Prostate gland (tissue), 2 donors: Measurements from ENCODE around the gene XPO6. TPM values are rescaled to one million over a fixed set of nuclear protein-coding genes. Genes with fewer than 3 reads are reported as not detected.

Source experiments
- DNase-seq: peaks from one replicate; pipeline ENCODE4 v3.0.0-alpha.2; 2019; ENCODE audit warnings: low spot score
- H3K27ac ChIP-seq, 2 donors: fragments of 200-600 bp; sonication (generic); 2 replicates each; pipeline ENCODE4 v1.5.1; 2017 to 2019
- H3K27me3 ChIP-seq: fragments of 200-600 bp; sonication (generic); replicated peaks from 2 replicates; pipeline ENCODE4 v1.5.1; 2019; ENCODE audit not compliant: insufficient read depth
- H3K36me3 ChIP-seq, 2 donors: fragments of 200-600 bp; sonication (generic); 1 replicate in 1 of 2; 2 replicates in 1 of 2; pipeline versions ENCODE4 v1.5.1 to v1.8.1; 2017 to 2019
- H3K4me1 ChIP-seq: fragments of 200-600 bp; sonication (generic); replicated peaks from 2 replicates; pipeline ENCODE4 v1.5.1; 2019
- H3K4me3 ChIP-seq, 2 donors: fragments of 200-600 bp; sonication (generic); 2 replicates each; pipeline ENCODE4 v1.5.1; 2017 to 2019
- H3K9me3 ChIP-seq: fragments of 200-600 bp; sonication (generic); 2 replicates; pipeline ENCODE4 v1.5.1; 2017
- CTCF ChIP-seq, 4 experiments: fragments of 200-600 bp in 2 of 4; fragments of 450-650 bp in 2 of 4; sonication (generic) in 2 of 4; IDR thresholded peaks; 1 replicate in 3 of 4; 2 replicates in 1 of 4; pipeline ENCODE4 v1.5.1; 2016 to 2019; ENCODE audit warnings: antibody characterized with exemption in 4 of 4, mild to moderate bottlenecking in 2 of 4, moderate library complexity in 2 of 4
- POLR2A ChIP-seq: fragments of 450-650 bp; IDR thresholded peaks from one replicate; pipeline ENCODE4 v1.6.1; 2016; ENCODE audit warnings: antibody characterized with exemption, mild to moderate bottlenecking
- POLR2AphosphoS5 ChIP-seq: sonication (generic); formaldehyde crosslinking; IDR thresholded peaks from one replicate; pipeline ENCODE4 v1.6.1; 2017; ENCODE audit warnings: antibody characterized with exemption
- WGBS: methylation state at CpG from one replicate; pipeline ENCODE4 v1.1.5; 2018; 5-methylcytosine and 5-hydroxymethylcytosine counted together
- intact Hi-C: fragments of 100-400 bp; cut with DNase I; formaldehyde crosslinking; loops from one replicate; pipeline ENCODE4 v1.14.2; 2022
- small RNA-seq, 2 donors: library from RNA; depleted of rRNA; stranded (forward); fragments of <200 nt; gene quantifications; one replicate each; pipeline ENCODE3, GENCODE V24; 2016
- total RNA-seq, 2 donors: library from RNA; depleted of rRNA; stranded (reverse); fragments of >200 nt; gene quantifications; one replicate each; pipeline ENCODE4 v1.1.0, GENCODE V29; 2016

XPO6 gene
- total RNA-seq, 2 donors from 2014 or later = 51.1 to 145 TPM

DNA sequence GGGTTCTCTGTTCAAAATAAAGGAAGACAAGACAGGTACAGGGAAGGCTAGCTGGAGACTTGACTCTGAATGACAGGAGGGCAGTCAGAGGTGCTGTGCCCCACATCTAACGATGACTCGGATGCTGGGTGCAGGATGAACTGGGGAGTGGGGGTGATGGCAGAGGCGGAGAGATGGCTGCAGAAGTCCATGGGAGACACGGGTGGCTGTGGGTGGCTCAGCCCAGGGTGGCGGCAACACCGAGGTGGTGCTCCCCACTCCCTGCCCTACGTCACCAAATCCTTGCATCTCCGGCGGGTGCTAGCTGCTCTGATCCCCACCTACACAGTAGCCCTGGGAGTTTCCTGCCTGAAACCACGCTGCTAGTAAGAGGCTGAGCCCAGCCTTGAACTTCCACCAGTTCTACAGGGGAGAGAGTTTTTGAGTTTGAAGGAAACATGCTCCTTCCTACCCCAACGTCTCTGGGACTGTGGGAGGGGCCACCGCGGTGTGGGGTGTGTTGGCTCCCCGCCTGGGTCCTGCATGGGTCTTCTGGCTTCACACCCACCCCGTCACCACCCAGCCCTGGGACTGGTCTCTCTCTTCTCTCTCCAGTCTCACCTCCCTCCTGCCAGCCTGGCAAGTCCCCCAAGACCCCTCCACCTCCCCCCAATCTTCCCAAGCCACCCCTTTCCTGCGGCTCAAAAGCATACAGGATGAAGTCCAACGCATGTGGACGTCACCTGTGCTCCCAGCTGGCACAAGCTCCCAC, 152.8 kb downstream of the XPO6 start:
- Histone ChIP-seq H3K9me3 (no peaks in the 10 kb centered on the region), H3K27ac (no peak overlapping the region), H3K36me3 (no peaks in the 10 kb centered on the region), H3K27me3 (peaks cover 12% of the 10 kb centered on the region), H3K4me1 (no peaks in the 10 kb centered on the region), H3K4me3 (no peak overlapping the region)
- no peak for DNase-seq
- TF ChIP-seq CTCF (IDR thresholded peaks at IDR 0.05) (no peak), POLR2AphosphoS5 (no peak), POLR2A (no peak)
- WGBS = 65% methylated on average over 18 of the region's 18 CpGs
- intact Hi-C loops = no loop called here

GRCh38 chr16:28057949-28058348, 153.8 kb downstream of the XPO6 start:
- WGBS = 85% methylated on average over 8 of the region's 8 CpGs
- Histone ChIP-seq H3K4me3 (no peak overlapping the region), H3K27ac (no peak overlapping the region), H3K4me1 (no peaks in the 10 kb centered on the region), H3K27me3 (peaks cover 12% of the 10 kb centered on the region), H3K36me3 (no peaks in the 10 kb centered on the region), H3K9me3 (no peaks in the 10 kb centered on the region)
- no peak for DNase-seq
- intact Hi-C loops = no loop called here
- no peak for TF ChIP-seq POLR2AphosphoS5
- no peak for TF ChIP-seq POLR2A
- no peak for TF ChIP-seq CTCF (IDR thresholded peaks at IDR 0.05)

GRCh38 chr16:28053461-28053860, 158.3 kb downstream of the XPO6 start:
- intact Hi-C loops = no loop called here
- Histone ChIP-seq H3K27me3 (no peaks in the 10 kb centered on the region), H3K36me3 (no peaks in the 10 kb centered on the region), H3K4me3 (no peak overlapping the region), H3K9me3 (no peaks in the 10 kb centered on the region), H3K27ac (no peak overlapping the region), H3K4me1 (no peaks in the 10 kb centered on the region)
- 32% methylated on average over 15 of the region's 15 CpGs for WGBS
- DNase-seq = no peak
- no peak for TF ChIP-seq POLR2A

- no peak for TF ChIP-seq POLR2A
- TF ChIP-seq POLR2AphosphoS5 = no peak
- no peak for TF ChIP-seq CTCF (IDR thresholded peaks at IDR 0.05)
- Histone ChIP-seq H3K36me3 (no peaks in the 10 kb centered on the region), H3K27me3 (no peaks in the 10 kb centered on the region), H3K4me3 (no peak overlapping the region), H3K9me3 (no peaks in the 10 kb centered on the region), H3K27ac (no peak overlapping the region), H3K4me1 (no peaks in the 10 kb centered on the region)
- WGBS = 71% methylated on average over 8 of the region's 8 CpGs
- intact Hi-C loops = no loop called here
- DNase-seq = no peak
These were observed 159.3 kb downstream of the XPO6 start for GRCh38 chr16:28052274-28053128.

- Histone ChIP-seq H3K36me3 (no peaks in the 10 kb centered on the region), H3K4me3 (no peak overlapping the region), H3K27me3 (no peaks in the 10 kb centered on the region), H3K27ac (no peak overlapping the region), H3K9me3 (no peaks in the 10 kb centered on the region), H3K4me1 (no peaks in the 10 kb centered on the region)
- 68% methylated on average over 7 of the region's 7 CpGs for WGBS
- intact Hi-C loops = no loop called here
- TF ChIP-seq POLR2A (no peak), POLR2AphosphoS5 (no peak), CTCF (IDR thresholded peaks at IDR 0.05) (no peak)
- no peak for DNase-seq
These were observed 160.3 kb downstream of the XPO6 start for GRCh38 chr16:28051486-28051885.

Small RNAs within 50 kb of the gene (small RNA-seq; reads per million reads assigned to genes)
- gene RF00402 = 0 reads per million in 2 donors
- 0 reads per million in 2 donors for gene RNY1P10

Other genes with a start within 250 kb of the XPO6 start
- under 1 TPM in 1 of 2 donors, not detected in 1; 0.91 TPM for gene GSG1L, start 148.3 kb downstream of the XPO6 start, total RNA-seq
- gene SBK1, start 80.6 kb upstream of the XPO6 start, total RNA-seq = 1 to 10 TPM; 5.8 to 8.1 TPM
- gene NPIPB6, start 151.5 kb upstream of the XPO6 start, total RNA-seq = 1 to 10 TPM; 2.7 to 3.1 TPM
- gene EIF3CL, start 191.9 kb upstream of the XPO6 start, total RNA-seq = 100 to 1,000 TPM; 155 to 261 TPM